H1 (cell line): ENCODE results near the gene IL36G.

Experiments
- BCL11A ChIP-seq, 2 experiments: IDR thresholded peaks; one replicate each; pipeline ENCODE4 v1.6.1; 2011; ENCODE audit warnings: low read depth in 2 of 2, low read length in 2 of 2, mild to moderate bottlenecking in 2 of 2
- CHD1 ChIP-seq: IDR thresholded peaks from 2 replicates; pipeline ENCODE4 v1.6.1; 2012; ENCODE audit warnings: low read depth, low read length, improper control_type of control experiment
- CTCF ChIP-seq, 3 experiments: IDR thresholded peaks; 1 replicate in 2 of 3; 2 replicates in 1 of 3; pipeline versions ENCODE4 v1.5.1 to v1.6.1; 2011; ENCODE audit warnings: low read length in 3 of 3, mild to moderate bottlenecking in 3 of 3, inconsistent platforms in 2 of 3, low read depth in 1 of 3, moderate library complexity in 1 of 3; ENCODE audit not compliant: insufficient read depth in 1 of 3; ENCODE audit errors: control extremely low read depth in 1 of 3
- E2F6 ChIP-seq: IDR thresholded peaks from 2 replicates; pipeline ENCODE4 v1.6.1; 2012; ENCODE audit warnings: inconsistent platforms
- EP300 ChIP-seq, 2 experiments: IDR thresholded peaks; 1 replicate in 1 of 2; 2 replicates in 1 of 2; pipeline ENCODE4 v1.6.1; 2011 to 2012; ENCODE audit warnings: low read depth in 2 of 2, low read length in 2 of 2, mild to moderate bottlenecking in 2 of 2, borderline replicate concordance in 1 of 2, inconsistent platforms in 1 of 2, moderate library complexity in 1 of 2
- JUN ChIP-seq: IDR thresholded peaks from 2 replicates; pipeline ENCODE4 v1.6.1; 2011; ENCODE audit warnings: low read depth, mild to moderate bottlenecking, improper control_type of control experiment, low read length
- POLR2A ChIP-seq, 2 experiments: IDR thresholded peaks; 1 replicate in 1 of 2; 2 replicates in 1 of 2; pipeline ENCODE4 v1.6.1; 2011; ENCODE audit warnings: low read depth in 2 of 2, low read length in 2 of 2, mild to moderate bottlenecking in 2 of 2; ENCODE audit errors: control extremely low read depth in 1 of 2
- POLR2AphosphoS5 ChIP-seq: IDR thresholded peaks from 2 replicates; pipeline ENCODE4 v1.6.1; 2011; ENCODE audit warnings: low read depth, low read length
- POU5F1 ChIP-seq: IDR thresholded peaks from 2 replicates; pipeline ENCODE4 v1.6.1; 2011; ENCODE audit warnings: low read depth, mild to moderate bottlenecking, low read length, moderate library complexity
- SP1 ChIP-seq: IDR thresholded peaks from 2 replicates; pipeline ENCODE4 v1.6.1; 2011; ENCODE audit warnings: low read depth, low read length
- SP2 ChIP-seq: IDR thresholded peaks from 2 replicates; pipeline ENCODE4 v1.6.1; 2012; ENCODE audit warnings: mild to moderate bottlenecking, low read length, inconsistent platforms
- USF2 ChIP-seq: IDR thresholded peaks from 2 replicates; pipeline ENCODE4 v1.6.1; 2011; ENCODE audit warnings: low read length, improper control_type of control experiment

- no peak for TF ChIP-seq JUN
- TF ChIP-seq CTCF (IDR thresholded peaks at IDR 0.05; ENCODE audit: control extremely low read depth in 1 of 3, insufficient read depth in 1 of 3, low read depth in 1 of 3, low read length in 3 of 3): no peak
- no peak for TF ChIP-seq POLR2A (IDR thresholded peaks at IDR 0.05; ENCODE audit: control extremely low read depth in 1 of 2, low read depth in 2 of 2, low read length in 2 of 2)
- no peak for TF ChIP-seq POLR2AphosphoS5
- no peak for TF ChIP-seq SP1
- TF ChIP-seq POU5F1: no peak
- no peak for TF ChIP-seq E2F6
- no peak for TF ChIP-seq SP2
- no peak for TF ChIP-seq USF2
- TF ChIP-seq EP300 (IDR thresholded peaks at IDR 0.05; ENCODE audit: borderline replicate concordance in 1 of 2, low read depth in 2 of 2, low read length in 2 of 2): no peak
- TF ChIP-seq BCL11A (IDR thresholded peaks at IDR 0.05; ENCODE audit: low read depth in 2 of 2, low read length in 2 of 2): no peak
- TF ChIP-seq CHD1: no peak
Measured at GRCh38 chr2:113018509-113018908, 40.7 kb downstream of the IL36G start.
